ENCODE results near the gene BIRC7.

DNA sequence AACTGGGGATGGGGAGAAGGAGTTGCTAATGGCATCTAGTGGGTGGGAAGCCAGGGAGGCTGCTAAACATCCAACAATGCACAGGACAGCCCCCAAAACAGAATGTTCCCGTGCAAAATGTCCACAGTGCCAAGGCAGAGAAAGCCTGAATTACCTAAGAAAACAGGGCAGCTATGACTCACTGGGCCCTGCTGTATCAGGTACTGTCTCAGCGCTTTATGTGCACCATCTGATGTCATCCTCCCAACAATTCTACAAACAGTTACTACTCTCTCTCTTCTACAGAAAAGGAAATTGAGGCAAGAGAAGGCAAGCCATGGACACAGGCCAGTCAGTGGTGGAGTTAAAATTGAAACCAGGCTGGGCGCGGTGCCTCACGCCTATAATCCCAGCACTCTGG, 22.9 kb upstream of the BIRC7 start:
- TF ChIP-seq, protein P1, sequence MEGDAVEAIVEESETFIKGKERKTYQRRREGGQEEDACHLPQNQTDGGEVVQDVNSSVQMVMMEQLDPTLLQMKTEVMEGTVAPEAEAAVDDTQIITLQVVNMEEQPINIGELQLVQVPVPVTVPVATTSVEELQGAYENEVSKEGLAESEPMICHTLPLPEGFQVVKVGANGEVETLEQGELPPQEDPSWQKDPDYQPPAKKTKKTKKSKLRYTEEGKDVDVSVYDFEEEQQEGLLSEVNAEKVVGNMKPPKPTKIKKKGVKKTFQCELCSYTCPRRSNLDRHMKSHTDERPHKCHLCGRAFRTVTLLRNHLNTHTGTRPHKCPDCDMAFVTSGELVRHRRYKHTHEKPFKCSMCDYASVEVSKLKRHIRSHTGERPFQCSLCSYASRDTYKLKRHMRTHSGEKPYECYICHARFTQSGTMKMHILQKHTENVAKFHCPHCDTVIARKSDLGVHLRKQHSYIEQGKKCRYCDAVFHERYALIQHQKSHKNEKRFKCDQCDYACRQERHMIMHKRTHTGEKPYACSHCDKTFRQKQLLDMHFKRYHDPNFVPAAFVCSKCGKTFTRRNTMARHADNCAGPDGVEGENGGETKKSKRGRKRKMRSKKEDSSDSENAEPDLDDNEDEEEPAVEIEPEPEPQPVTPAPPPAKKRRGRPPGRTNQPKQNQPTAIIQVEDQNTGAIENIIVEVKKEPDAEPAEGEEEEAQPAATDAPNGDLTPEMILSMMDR (conservative IDR thresholded peaks at IDR 0.05) = no peak
- no peak for TF ChIP-seq EZH2 (IDR thresholded peaks at IDR 0.05; ENCODE audit: low read depth)
